Measurements from ENCODE around the gene SMYD3.

- TF ChIP-seq POLR2AphosphoS2 (conservative IDR thresholded peaks at IDR 0.05; ENCODE audit: low read length), result no peak
- no peak for TF ChIP-seq HOXA7 (CRISPR knock-in tag; IDR thresholded peaks at IDR 0.05)
- TF ChIP-seq CTCF (IDR thresholded peaks at IDR 0.05), result no peak
- no peak for TF ChIP-seq FOSL2 (IDR thresholded peaks at IDR 0.05)
- TF ChIP-seq FOSL2 (CRISPR knock-in tag; IDR thresholded peaks at IDR 0.05), result no peak
Measured at GRCh38 chr1:245788886-245789285, 718.2 kb downstream of the SMYD3 start.
